ENCODE data around the gene ZNF562.
A peak's percentile ranks its signal among the peaks of the same experiment; 100 is the strongest.
"Not testable (repeated sequence)": the region's sequence is repeated elsewhere in the genome, so short reads cannot be mapped to it uniquely, and the experiment has no call there.

Gene ZNF562

GRCh38 chr19:9674663-9675357 lies at the start of gene ZNF562:
Gene ZNF562, minus strand, starts transcription at chr19:9675100. Its CDS starts 14,356 bp downstream, at chr19:9660744.
- DNase-seq (ENCODE audit: low read depth, low spot score) = peak; percentile 55

GRCh38 chr19:9724157-9724556 lies 49.3 kb upstream of the ZNF562 start:
- DNase-seq (ENCODE audit: low read depth, low spot score) = no peak

- no peak for DNase-seq (ENCODE audit: low read depth, low spot score)
These were observed 47.0 kb upstream of the ZNF562 start for GRCh38 chr19:9721861-9722260.

GRCh38 chr19:9720541-9720940 lies 45.6 kb upstream of the ZNF562 start:
- no peak for DNase-seq (ENCODE audit: low read depth, low spot score)

GRCh38 chr19:9711815-9712214 lies 36.9 kb upstream of the ZNF562 start:
- no peak for DNase-seq (ENCODE audit: low read depth, low spot score)

- DNase-seq (ENCODE audit: low read depth, low spot score) = no peak
These were observed 34.4 kb upstream of the ZNF562 start for GRCh38 chr19:9709305-9709704.

GRCh38 chr19:9705836-9706235 lies 30.9 kb upstream of the ZNF562 start:
- DNase-seq (ENCODE audit: low read depth, low spot score) = no peak

- no peak for DNase-seq (ENCODE audit: low read depth, low spot score)
These were observed 27.3 kb upstream of the ZNF562 start for GRCh38 chr19:9702186-9702585.

- no peak for DNase-seq (ENCODE audit: low read depth, low spot score)
These were observed 25.5 kb upstream of the ZNF562 start for GRCh38 chr19:9700229-9700981.

- DNase-seq (ENCODE audit: low read depth, low spot score) = not testable (repeated sequence)
These were observed 15.4 kb upstream of the ZNF562 start for GRCh38 chr19:9690301-9690700.

- DNase-seq (ENCODE audit: low read depth, low spot score) = not testable (repeated sequence)
These were observed 5.1 kb upstream of the ZNF562 start for GRCh38 chr19:9679996-9680395.

- DNase-seq (ENCODE audit: low read depth, low spot score) = not testable (repeated sequence)
These were observed 530 bp upstream of the ZNF562 start for GRCh38 chr19:9675358-9675901.

- DNase-seq (ENCODE audit: low read depth, low spot score) = no peak
These were observed 813 bp downstream of the ZNF562 start for GRCh38 chr19:9673912-9674662.

- DNase-seq (ENCODE audit: low read depth, low spot score) = no peak
These were observed 2.0 kb downstream of the ZNF562 start for GRCh38 chr19:9672893-9673292.

GRCh38 chr19:9671655-9672054 lies 3.2 kb downstream of the ZNF562 start:
- no peak for DNase-seq (ENCODE audit: low read depth, low spot score)

GRCh38 chr19:9668544-9668943 lies 6.4 kb downstream of the ZNF562 start:
- DNase-seq (ENCODE audit: low read depth, low spot score) = no peak

- no peak for DNase-seq (ENCODE audit: low read depth, low spot score)
These were observed 7.0 kb downstream of the ZNF562 start for GRCh38 chr19:9667898-9668297.

GRCh38 chr19:9658769-9659168 lies 16.1 kb downstream of the ZNF562 start:
- DNase-seq (ENCODE audit: low read depth, low spot score) = no peak

- not testable (repeated sequence) for DNase-seq (ENCODE audit: low read depth, low spot score)
These were observed 21.8 kb downstream of the ZNF562 start for GRCh38 chr19:9653066-9653555.

- not testable (repeated sequence) for DNase-seq (ENCODE audit: low read depth, low spot score)
These were observed 23.4 kb downstream of the ZNF562 start for GRCh38 chr19:9651464-9651863.

- no peak for DNase-seq (ENCODE audit: low read depth, low spot score)
These were observed 24.6 kb downstream of the ZNF562 start for GRCh38 chr19:9650345-9650744.

GRCh38 chr19:9645472-9645871 lies 29.4 kb downstream of the ZNF562 start:
- DNase-seq (ENCODE audit: low read depth, low spot score) = no peak
